Kidney glomerular epithelial cell (primary cell): Measurements from ENCODE around the gene FOXO1.

Experiments
- DNase-seq: peaks from one replicate; lab custom pipeline; 2025; lab: John Stamatoyannopoulos, UW

The FOXO1 gene

DNA sequence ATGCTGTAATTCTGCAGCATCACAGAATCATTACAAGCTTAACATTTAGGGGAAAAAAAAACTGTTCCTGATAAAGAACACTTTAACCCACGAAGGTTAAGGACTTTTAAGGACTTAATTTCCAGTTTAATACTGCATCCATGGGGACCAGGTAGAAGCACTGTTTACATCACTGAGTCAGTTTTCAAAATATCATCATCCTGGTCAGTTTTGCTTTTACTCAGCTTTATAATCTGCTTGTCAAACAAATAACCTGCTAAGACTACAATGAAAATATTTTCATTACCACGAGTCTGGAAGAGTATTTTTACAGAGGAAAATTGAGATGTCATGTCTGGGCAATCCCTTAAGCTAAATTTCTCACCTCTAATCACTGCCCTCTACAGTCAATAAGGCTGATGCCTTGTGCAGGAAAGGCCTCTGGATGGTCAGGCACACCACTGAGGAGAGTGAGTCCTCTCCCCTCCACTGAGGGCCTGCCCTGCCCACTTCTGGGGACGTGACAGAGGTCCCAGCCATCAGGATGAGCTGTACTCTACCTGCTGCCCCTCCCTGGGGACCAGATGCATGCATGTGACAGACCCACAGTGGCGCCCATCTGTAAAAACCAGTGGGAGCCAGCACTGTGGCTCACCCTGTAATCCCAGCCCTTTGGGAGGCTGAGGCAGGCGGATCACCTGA, 31.0 kb downstream of the FOXO1 start:
- no peak for DNase-seq

DNA sequence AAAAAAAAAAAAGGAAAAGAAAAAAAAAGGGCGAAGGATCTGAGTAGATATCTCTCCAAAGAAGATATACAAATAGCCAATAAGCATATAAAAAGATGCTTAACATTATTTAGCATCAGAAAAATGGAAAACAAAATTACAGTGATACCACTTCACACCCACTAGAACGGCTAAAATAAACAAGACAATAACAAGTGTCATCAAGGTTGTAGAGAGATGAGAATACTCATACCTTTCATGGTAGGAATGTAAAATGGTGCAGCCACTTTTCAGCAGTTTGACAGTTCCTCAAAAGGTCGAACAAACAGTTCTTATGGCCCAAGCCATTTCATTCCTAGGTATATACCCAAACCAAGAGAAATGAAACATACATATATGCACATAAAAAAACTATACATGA, 33.5 kb downstream of the FOXO1 start:
- DNase-seq = no peak

DNA sequence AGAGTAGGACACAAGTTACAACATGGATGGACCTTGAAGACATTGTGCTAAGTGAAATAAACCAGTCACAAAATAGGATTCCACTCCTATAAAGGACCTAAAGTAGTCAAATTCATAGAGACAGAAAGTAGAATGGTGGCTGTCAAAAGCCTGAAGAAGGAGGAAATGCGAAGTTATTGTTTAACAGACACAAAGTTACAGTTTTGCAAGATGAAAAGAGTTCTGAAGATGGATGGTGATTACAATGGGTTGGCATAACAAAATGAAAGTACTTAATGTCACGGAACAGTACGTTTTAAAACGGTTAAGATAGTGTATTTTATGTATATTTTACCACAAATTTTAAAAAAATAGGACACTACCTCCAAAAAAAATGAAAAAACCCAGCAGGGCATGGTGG, 34.8 kb downstream of the FOXO1 start:
- DNase-seq = no peak

DNA sequence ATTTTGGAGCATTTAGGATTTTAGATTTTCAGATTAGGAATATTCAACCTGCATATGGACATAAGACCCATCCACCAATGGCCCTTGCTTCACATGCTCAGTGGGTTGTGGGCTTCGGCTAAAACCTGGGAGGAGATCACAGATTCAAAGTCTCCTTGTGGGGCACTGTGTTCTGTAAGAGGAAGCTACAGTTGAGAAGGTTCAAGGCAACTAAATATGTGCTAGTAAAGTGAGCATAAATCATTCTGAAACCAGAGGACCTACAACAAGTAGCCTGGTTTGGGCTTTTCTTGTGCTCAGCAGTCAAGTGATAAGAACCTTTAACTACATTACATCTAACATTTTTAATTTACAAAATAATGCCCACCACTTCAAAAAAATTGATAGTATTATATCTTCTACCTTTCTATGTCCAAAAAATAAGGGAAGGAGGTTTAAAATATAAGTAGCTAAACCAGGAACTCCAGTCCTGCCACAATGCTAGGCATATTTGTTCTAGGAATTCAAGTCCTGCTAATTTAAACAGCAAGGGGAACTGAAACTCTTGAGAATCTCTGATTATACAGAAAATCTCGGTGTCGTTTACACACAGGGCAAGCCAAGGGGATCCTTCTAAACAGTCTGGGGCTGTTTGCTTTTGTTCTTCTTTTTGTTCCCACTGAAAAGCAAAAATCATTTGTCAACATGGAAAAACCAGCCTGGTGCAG, 36.6 kb downstream of the FOXO1 start:
- no peak for DNase-seq

DNA sequence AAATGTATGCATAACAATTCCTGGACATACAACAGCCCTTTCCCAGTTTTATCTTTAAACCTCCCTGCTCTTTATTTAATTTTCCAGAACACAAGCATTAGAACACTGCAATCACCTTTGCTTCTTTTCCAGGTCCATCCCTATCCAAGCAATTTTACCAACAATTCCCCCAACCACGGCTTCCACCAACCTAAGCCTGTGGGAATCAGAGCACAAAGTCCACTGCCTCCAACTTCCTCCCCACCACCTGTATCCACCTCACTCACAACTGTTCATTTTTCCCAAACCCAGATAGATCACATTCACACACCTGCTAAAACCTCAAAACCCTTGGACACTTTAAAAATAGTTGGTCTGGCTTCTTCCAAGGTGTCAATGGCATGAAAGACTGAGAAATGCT, 39.5 kb downstream of the FOXO1 start:
- no peak for DNase-seq

DNA sequence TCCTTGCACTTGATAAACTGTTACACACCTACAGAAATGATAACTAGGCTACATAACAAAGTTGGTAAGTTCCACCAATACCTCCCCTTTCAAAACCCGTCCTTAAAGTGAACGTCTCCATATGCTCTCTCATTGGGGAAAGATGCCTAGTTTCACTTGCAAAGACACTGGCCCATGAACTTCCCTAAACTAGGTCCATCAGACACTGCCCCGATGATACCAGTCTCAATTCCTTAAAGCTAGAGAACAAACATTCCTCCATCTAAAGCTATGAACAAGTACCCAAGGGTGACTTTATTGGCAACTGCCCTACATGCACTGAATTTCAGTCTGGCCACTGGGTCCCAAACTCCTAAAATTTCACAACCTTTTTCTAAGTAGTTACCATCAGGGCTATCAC, 39.9 kb downstream of the FOXO1 start:
- DNase-seq = no peak

DNA sequence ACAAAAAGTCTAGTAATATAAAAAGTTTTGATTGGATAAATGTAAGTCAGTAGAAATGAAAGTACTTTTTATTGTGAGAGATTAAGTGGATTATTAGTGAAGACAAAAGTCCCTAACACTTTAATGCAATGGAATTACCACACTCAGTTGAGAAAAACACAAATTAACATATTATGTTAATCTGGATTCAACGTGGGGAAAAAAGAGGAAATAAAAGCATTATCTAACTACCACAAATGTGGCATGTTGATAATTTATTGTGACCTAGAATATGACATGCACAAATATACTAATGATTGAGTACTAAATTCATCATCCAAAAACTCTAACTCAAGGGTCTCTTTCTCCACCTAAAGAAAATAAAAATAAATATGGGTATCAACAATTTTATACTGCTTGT, 41.5 kb downstream of the FOXO1 start:
- no peak for DNase-seq

DNA sequence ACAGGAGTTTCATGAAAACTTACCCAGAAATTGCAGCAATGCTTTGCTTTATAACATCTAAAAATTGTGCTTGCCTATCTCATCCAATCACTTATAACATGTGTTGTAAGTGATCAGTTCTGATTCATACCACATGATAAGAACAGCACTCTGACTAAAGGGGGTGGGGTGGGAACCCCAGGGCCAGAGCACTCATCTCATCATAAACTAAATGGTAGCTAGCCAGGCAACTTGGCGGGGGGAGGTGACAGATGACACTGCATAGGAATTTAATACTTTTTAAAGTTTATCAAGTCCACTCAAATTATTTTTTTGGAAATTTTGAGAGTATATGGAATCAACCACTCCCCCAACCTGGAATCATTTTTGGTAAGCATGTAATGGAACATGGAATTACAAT, 42.1 kb downstream of the FOXO1 start:
- DNase-seq = no peak

DNA sequence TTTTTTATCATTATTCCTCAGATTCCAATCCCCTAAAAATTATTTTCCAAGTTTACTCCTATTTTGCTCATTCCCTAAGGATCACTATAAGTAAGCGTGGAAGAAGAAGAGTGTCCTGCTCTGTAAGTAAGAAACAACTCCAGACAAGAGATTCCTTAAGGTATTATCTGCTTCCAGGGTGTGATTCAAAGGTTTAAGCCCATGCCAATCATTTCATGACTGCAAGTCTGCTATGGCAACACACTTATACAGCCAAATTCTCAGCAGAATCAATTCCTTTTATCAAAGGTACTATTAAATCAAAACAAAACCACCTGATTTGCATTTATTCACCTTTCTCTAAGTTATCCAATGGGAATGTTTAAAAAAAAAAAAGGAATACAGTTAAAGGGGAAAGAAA, 43.7 kb downstream of the FOXO1 start:
- no peak for DNase-seq

DNA sequence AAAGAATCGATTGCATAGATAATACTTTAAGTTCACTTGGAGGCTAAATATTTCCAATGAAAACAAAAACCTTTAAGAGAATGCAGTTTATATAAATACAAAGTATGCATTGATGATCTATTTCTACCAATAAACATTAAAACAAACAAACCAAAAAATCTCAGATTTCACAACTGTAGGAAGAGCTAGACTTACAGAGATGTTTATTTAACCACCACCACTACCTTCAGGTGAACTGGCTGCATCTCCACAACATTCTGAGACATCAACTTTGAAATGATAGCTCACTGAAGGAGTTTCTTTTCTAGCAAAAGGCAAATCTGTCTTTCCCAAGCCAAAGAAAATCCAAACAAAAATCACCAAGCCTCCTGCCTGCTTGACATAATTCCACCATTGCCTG, 44.2 kb downstream of the FOXO1 start:
- DNase-seq = no peak

DNA sequence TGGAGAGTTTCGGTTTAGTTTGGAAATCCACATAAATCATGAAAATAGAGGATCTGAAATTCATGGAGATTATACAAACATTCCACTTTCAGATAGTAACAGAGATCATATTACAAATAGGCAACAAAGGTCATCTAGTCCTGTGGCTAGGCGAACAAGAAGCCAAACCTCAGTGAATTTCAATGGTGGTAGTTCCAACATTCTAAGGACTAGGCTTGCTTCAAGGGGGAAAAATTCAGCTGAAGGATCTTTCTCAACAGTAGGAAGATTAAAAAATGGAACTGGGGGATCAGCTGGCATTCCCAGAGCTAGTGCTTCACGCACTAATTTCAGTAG, 47.0 kb downstream of the FOXO1 start:
- DNase-seq = no peak

DNA sequence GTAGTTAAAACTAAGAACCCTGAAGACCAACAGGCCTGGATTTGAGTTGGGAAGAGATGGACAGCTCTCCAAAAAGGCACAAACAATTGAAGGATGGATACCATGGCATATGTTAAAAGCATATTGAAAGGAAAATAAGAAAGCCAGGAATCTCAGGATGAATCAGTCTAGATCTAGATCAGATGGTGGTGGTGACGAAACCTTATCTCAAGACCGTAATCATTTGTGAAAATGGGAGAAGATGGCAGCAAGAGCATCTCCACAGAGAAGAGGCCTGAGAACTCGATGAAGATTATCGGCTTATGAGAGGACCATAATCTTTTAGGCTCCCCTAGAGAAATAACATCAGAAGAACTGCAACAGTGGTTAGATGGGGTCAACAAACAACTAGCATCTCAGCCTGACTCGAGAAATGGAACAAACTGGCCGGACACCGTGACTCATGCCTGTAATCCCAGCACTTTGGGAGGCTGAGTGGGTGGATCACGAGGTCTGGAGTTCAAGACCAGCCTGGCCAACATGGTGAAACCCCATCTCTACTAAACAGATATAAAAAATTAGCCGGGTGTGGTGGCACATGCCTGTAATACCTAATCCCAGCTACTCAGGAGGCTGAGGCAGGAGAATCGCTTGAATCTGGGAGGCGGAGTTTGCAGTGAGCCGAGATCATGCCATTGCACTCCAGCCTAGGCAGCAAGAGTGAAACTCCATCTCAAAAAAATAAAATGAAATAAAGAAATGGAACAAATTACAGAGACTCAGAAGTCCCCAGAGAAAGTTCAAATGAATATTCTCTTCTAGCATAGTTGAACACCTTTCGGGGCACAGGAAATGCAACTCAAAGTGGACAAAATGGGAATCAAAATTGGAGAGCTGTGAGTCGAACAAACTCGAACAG, 47.6 kb downstream of the FOXO1 start:
- no peak for DNase-seq

DNA sequence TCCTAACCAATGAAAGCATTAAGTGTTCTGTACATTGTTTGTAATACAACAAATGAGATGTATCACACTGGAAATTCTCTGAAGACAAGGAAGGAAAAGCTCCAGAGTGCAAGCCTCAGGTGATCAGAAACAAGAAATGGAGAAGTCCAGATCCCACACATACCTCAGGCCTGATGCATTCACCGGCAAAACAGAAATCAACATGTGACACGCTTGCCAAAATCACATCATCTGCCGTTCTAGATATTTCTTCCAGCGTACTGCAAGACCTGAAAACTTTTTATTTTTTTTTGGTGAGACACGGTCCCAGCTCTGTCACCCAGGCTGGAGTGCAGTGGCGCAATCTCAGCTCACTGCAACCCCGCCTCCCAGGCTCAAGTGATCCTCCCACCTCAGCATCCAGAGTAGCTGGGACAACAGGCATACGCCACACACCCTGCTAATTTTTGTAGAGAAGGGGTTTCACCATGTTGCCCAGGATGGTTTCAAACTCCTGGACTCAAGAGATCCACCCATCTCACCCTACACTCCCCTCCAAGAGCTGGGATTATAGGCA, 48.6 kb downstream of the FOXO1 start:
- no peak for DNase-seq

DNA sequence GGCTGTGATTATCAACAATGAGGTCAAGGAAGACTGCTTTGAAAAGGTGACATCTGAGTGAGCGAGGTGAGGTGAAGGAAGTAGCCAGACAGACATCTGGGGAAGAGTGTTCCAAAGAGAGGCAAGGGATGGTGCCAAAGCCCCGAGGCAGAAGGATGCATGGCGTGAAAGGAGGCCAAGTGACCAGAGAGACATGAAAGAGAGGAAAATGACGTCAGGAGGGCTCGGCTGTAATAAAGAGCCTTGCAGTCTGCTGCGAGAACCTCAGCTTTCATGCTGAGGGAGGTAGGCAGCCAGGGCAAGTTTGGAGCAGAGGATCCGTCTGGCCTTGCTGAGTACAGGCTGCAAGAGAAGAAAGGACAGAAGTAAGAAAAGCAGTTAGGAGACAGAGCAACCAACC, 50.8 kb downstream of the FOXO1 start:
- no peak for DNase-seq

DNA sequence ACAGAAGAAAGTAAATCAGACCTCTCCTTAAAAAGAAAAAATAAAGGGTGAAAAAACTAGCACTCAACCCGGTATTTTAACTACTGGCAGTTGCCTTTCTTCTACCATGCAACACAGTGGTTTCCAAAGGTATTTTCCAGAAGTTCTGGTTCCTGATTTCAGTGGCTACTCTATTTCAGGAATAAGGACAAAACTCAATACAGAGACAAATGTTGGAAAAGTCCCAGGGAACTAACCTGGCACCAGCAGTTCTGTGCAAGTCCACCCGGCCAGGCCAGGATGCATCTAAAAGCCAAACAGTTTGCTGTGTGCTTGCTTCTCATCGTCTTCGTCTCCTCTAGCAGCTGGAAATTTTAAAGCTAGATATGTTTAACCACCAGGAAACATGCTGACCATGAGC, 52.5 kb downstream of the FOXO1 start:
- DNase-seq = no peak

DNA sequence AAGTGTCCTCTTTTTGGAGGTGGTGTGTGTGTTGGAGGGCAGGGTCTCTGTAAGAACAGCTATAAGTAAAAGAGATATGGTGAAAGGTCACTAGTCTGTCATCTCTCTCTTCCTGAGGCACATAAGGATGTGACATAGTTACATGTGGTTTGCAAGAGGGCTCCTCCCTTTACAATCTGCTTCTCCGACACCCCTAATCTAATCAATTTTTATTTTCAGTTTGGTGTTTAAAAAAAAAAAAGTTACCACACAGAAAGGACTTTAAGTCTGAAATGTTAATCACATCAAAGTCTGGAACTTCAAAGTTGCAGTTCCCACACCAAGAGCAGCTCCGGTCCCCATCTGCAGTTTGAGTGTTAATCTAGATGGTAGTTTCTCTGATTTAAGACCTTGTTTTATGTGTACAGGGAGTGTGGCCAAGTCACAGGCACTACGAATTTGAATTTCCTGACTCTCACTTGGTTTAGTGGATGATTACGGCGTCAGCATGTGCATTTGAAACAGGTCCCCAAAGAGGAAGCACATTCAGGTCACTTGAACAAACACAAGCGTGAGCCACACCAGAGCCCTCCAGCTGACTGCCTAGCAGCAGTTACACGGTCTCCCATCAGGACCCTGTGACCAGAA, 53.1 kb downstream of the FOXO1 start:
- no peak for DNase-seq

DNA sequence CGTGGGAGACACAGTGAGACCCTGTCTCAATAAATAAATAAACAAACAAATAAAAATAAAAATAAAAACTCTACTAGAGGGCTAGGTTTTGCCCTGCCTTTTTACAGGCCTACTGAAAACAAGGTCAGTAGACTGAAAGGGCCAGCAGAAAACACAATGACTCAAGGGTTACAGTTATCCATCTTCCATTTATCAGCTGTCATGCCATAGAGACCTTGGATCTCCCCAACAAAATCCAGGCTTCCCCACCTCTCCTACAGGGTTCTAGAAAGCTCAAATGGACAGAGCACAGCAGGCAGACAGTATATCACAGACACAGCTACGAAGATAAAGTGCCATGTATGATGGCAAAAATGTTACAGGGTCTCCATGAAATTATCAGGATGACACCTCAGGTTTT, 54.4 kb downstream of the FOXO1 start:
- DNase-seq = no peak

DNA sequence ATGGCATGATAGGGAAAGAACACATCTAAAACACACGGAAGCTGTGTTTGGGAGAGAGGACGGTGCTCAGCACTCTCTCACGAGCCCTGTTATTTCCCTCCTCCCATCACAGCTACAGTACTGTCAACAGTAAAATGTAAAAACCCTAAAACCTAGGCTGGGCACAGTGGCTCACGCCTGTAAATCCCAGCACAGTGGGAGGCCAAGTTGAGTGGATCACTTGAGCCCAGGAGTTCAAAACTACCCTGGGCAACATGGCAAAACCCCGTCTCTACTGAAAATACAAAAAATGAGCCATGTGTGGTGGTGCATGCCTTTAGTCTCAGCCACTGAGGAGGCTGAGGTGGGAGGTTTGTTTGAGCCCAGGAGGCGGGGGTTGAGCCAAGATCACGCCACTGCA, 54.8 kb downstream of the FOXO1 start:
- no peak for DNase-seq

DNA sequence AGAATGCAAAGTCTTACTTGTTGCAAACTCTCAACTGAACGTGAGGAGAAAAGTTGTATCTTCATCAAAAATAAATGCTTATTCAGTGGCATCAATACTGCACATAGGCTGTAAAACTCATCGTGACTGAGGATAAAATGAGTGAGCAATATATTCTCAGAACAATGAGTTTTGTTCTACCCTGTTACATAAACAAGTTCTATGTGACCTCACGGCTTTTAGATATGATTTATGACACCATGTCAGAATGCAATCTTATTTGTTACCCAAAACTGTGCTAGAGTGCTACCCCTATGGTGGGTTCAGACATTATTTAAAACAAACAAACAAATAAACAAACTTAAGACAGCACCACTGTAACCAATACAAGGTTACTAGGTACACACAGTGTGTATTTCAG, 55.4 kb downstream of the FOXO1 start:
- no peak for DNase-seq

DNA sequence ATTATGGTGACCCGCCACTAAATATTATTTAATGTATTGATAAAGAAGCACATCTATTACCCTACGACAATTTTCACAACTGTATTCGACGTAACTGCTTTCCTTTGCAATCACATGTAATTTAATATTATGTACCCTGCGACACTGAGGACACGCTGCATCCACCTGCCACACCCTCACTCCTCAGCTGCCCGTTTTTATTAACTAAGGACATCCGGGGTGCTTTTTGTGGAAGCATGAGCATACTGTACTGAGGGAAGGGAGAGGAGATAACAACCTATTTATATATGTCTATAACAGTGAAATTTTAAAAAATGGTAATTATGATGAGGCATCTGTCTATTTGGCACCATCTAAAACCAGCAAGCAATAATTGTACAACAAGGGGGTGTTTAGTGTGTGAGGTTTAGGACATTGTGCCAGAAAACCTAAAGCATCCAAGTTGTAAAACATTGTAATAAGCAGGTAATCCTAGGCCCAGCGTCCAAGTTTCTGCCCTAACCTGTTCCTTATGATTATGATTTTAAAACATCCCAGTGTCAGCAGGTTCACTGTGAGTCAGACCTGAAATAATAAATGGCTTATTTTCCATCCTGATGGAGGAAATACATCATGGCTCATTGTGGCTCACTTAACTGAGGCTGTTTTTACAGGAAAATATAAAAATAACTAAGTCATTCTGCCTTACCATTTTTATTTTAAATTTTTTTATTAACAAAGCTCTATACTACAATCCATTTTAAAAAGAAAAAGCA, 56.3 kb downstream of the FOXO1 start:
- DNase-seq = no peak

DNA sequence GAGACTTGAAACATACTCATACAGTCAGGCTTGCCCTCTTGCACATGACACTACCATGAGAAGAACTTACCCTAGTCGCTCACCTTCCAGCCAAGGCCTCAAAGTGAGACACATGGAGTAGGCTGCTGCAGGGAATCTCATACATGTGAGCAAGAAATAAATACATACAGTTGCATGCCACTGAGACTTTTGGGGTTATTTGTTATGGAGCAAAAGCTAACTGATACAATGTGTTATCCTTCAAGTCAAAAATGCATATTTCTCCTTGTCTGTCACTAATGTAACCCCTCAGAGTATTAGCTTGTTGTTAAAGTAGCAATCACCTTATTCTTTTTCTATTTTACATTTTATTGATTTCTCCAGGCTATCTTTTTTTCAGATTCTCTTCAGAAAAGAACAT, 58.1 kb downstream of the FOXO1 start:
- DNase-seq = no peak

DNA sequence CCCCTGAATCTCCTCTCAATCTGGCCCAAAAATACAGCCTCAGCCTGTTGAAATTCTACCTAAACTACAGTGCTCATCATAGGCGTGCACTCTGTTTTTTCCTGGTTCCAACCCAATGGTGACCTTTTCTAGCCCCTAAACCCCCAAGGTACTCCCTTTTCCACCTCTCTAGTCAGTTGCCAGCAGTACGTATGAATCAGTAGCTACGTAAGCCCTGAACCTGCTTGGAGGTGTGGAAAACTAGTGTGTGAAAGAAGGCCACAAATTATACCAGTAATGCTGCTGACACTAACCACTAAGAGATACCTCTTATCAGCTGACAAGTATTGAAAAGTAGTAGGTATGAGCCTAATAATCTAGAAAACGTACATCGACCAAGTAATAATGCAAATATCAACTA, 60.9 kb downstream of the FOXO1 start:
- no peak for DNase-seq
